Stimulated activated CD8-positive, alpha-beta memory T cell treated with anti-CD3 and anti-CD28 coated beads, Interleukin-4, amount 100 ng/mL, for 1 hour (primary cell): Measurements from ENCODE around the gene NFIC.
"Not testable (repeated sequence)": the region's sequence is repeated elsewhere in the genome, so short reads cannot be mapped to it uniquely, and the experiment has no call there.

Source experiments
- DNase-seq, 2 donors: peaks; one replicate each; pipeline ENCODE4 v3.0.0-alpha.2; 2020; ENCODE audit warnings: low read depth in 2 of 2, low spot score in 1 of 2

NFIC gene

GRCh38 chr19:3365836-3366752, at the start of gene NFIC:
Gene NFIC (plus strand): TSS chr19:3366583. CDS start chr19:3366637, 54 bp downstream.
- no peak for DNase-seq

- no peak for DNase-seq
These were observed 49.6 kb upstream of the NFIC start for GRCh38 chr19:3316659-3317207.

- DNase-seq: no peak
These were observed 46.6 kb upstream of the NFIC start for GRCh38 chr19:3319643-3320353.

- DNase-seq: no peak
These were observed 46.1 kb upstream of the NFIC start for GRCh38 chr19:3320354-3320670.

GRCh38 chr19:3320853-3321252, 45.5 kb upstream of the NFIC start:
- no peak for DNase-seq

GRCh38 chr19:3321696-3322095, 44.7 kb upstream of the NFIC start:
- DNase-seq: no peak

GRCh38 chr19:3322199-3322978, 44.0 kb upstream of the NFIC start:
- no peak for DNase-seq

- no peak for DNase-seq
These were observed 43.4 kb upstream of the NFIC start for GRCh38 chr19:3323026-3323425.

- DNase-seq: no peak
These were observed 42.7 kb upstream of the NFIC start for GRCh38 chr19:3323658-3324057.

- peak; percentile 48 to 60 for DNase-seq
These were observed 42.0 kb upstream of the NFIC start for GRCh38 chr19:3324405-3324856.

- no peak for DNase-seq
These were observed 40.9 kb upstream of the NFIC start for GRCh38 chr19:3325451-3325850.

GRCh38 chr19:3328743-3329142, 37.6 kb upstream of the NFIC start:
- no peak for DNase-seq

GRCh38 chr19:3330047-3330446, 36.3 kb upstream of the NFIC start:
- no peak for DNase-seq

GRCh38 chr19:3332232-3332631, 34.2 kb upstream of the NFIC start:
- not testable (repeated sequence) for DNase-seq

GRCh38 chr19:3333020-3333583, 33.3 kb upstream of the NFIC start:
- no peak for DNase-seq

GRCh38 chr19:3333662-3334061, 32.7 kb upstream of the NFIC start:
- no peak for DNase-seq

- not testable (repeated sequence) for DNase-seq
These were observed 31.5 kb upstream of the NFIC start for GRCh38 chr19:3334749-3335430.

GRCh38 chr19:3335431-3336350, 30.7 kb upstream of the NFIC start:
- no peak for DNase-seq

- no peak for DNase-seq
These were observed 30.1 kb upstream of the NFIC start for GRCh38 chr19:3336351-3336679.
